Caki2 (cell line): ENCODE measurements around the gene CKAP5. TPM values are rescaled to one million over a fixed set of nuclear protein-coding genes. Genes with fewer than 3 reads are reported as not detected.

Experiments used
- DNase-seq: peaks from one replicate; pipeline ENCODE4 v3.0.0-alpha.2; 2015; ENCODE audit warnings: low read depth
- in situ Hi-C: cut with HindIII; loops from 2 replicates; pipeline ENCODE4 v1.10.0; 2016; ENCODE audit warnings: low sequenced_read_pairs, low pct_unique_long_range_greater_than_20kb, mixed read lengths
- total RNA-seq: library from RNA; depleted of rRNA; stranded (reverse); fragments of >200 nt; shearing (Covaris generic); gene quantifications from 2 replicates; pipeline ENCODE4 v1.2.3, GENCODE V29; 2014; ENCODE audit warnings: low replicate concordance

CKAP5 gene
- total RNA-seq, 1 experiment from 2014 or later, result 24.3 TPM

DNA sequence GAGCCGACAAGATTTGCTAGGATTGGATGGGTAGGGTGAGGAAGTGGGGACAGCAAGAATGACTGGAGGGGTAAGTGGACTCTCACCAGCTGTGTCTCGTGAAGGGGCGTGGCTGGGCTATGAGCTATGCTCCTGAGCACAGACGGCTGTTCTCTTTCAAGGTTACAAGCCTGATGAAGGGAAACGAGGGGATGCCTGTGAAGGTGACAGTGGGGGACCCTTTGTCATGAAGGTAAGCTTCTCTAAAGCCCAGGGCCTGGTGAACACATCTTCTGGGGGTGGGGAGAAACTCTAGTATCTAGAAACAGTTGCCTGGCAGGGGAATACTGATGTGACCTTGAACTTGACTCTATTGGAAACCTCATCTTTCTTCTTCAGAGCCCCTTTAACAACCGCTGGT lies 107.2 kb downstream of the CKAP5 start:
- in situ Hi-C loops, result no loop called here
- no peak for DNase-seq

DNA sequence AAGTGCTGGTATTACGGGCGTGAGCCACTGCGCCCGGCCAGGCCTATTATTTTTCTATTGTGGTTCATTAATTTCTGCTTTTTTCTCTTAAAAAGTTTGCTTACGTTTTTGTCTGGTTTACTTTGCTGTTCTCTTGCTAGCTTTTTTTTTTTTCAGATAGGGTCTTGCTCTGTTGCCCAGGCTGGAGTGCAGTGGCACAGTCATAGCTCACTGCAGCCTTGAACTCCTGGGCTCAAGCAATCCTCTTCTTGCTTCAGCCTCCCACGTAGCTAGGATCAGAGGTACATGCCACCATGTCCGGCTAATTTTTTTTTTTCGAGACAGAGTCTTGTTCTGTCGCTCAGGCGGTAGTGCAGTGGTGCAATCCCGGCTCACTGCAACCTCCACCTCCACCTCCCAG lies 108.4 kb downstream of the CKAP5 start:
- DNase-seq, result no peak
- in situ Hi-C loops, result no loop called here

- DNase-seq, result no peak
- in situ Hi-C loops, result no loop called here
Measured at GRCh38 chr11:46736615-46737014, 109.5 kb downstream of the CKAP5 start.

DNA sequence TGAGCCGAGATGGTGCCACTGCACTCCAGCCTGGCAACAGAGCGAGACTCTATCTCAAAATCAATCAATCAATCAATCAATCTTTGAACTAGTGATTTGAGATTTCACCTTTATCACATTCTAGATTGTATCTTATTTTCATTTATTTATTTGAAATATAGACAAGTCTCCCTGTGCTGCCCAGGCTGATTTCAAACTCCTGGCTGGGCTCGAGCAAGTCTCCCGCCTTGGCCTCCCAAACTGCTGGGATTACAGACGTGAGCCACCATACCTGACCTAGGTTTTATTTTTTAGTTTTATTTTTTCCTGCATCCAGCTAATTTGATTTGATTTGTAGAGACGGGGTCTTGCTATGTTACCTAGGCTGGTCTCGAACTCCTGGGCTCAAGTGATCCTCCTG lies 109.9 kb downstream of the CKAP5 start:
- in situ Hi-C loops, result no loop called here
- DNase-seq, result no peak

- DNase-seq, result no peak
- in situ Hi-C loops, result no loop called here
Measured at GRCh38 chr11:46733234-46733633, 112.8 kb downstream of the CKAP5 start.

DNA sequence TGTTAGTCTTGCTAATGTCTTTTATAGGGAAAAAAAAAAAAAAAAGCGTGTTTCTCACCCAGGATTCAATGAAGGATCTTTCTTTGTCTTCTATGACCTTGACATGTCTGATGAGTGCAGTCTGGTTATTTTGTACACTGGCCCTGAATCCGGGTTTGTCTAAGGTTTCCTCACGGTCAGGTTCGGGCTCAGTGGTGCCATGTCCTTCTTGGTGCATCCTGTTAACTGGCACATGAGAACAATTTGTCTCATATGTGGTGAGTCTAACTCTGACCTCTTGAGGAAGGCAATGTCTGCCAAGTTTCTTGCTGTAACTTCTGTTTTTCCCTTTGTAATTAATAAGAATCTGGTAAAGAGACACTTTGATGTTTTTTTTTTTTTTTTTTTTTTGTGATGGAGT lies 114.5 kb downstream of the CKAP5 start:
- DNase-seq, result no peak
- in situ Hi-C loops, result no loop called here

GRCh38 chr11:46729110-46730027 lies 116.7 kb downstream of the CKAP5 start:
- DNase-seq, result no peak
- in situ Hi-C loops, result no loop called here

DNA sequence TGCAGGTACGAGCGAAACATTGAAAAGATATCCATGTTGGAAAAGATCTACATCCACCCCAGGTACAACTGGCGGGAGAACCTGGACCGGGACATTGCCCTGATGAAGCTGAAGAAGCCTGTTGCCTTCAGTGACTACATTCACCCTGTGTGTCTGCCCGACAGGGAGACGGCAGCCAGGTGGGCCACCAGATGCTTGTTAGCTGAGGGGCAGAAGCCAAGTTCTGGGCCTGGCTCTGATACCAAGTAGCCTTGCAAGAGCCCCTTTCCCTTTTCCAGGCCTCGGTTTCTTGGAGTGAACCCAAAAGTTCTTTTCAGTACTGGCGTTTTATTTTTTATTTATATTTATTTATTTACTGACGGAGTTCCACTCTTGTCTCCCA lies 117.4 kb downstream of the CKAP5 start:
- in situ Hi-C loops, result no loop called here
- no peak for DNase-seq

DNA sequence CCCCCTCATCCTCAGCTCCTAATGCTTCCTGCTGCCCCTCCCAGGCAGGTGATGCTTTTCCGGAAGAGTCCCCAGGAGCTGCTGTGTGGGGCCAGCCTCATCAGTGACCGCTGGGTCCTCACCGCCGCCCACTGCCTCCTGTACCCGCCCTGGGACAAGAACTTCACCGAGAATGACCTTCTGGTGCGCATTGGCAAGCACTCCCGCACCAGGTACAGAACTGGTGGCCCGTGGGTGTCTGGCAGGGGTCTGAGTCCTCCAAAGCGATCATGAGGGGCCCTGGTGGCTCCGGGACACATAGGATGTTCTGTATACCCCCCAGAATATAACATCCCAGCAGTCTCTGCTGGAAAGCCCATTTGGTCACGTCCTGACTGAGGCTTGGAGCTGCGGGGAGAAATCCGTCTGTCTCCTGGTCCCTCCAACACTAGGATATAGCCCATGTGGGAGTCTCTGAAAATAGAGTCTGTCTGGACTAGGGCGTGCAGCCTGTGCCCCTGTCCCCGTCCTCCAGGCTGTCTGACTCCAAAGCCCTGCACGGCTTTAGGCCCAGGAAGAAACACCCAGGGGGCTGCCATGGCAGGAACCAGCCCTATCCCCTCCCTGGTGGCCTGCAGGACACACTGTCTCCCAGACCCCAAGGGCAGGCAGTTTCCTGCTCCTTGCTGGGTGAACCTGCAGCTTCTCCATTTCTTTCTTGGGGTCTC lies 118.0 kb downstream of the CKAP5 start:
- in situ Hi-C loops, result no loop called here
- no peak for DNase-seq

DNA sequence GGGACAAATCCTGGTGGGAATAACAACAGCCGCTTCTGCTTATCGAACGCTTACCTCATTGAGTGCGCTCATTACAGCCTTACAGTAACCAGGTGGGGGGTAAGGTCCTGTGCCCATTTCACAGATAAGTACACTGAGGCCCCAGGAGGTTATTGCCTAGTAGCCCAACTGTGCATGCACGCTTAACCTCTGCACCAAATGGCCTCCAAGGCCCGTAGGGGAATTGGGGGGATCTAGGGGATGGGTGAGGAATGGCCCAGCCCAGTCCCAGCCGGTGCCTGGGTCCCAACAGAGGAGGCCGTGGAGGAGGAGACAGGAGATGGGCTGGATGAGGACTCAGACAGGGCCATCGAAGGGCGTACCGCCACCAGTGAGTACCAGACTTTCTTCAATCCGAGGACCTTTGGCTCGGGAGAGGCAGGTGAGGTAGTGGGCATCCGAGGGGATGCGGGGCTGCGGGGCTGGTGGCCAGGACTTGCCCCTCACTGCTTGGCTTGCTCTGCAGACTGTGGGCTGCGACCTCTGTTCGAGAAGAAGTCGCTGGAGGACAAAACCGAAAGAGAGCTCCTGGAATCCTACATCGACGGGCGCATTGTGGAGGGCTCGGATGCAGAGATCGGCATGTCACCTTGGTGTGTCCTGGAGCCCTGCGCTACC lies 119.7 kb downstream of the CKAP5 start:
- in situ Hi-C loops, result no loop called here

GRCh38 chr11:46725338-46726205 lies 120.5 kb downstream of the CKAP5 start:
- in situ Hi-C loops, result no loop called here
- DNase-seq, result no peak

More for the DNA sequence above, 119.7 kb downstream of the CKAP5 start:
- no peak for DNase-seq

- in situ Hi-C loops, result no loop called here
- DNase-seq, result no peak
Measured at GRCh38 chr11:46724088-46724487, 122.0 kb downstream of the CKAP5 start.

- in situ Hi-C loops, result no loop called here
- DNase-seq, result no peak
Measured at GRCh38 chr11:46723359-46723680, 122.8 kb downstream of the CKAP5 start.

GRCh38 chr11:46722566-46723358 lies 123.3 kb downstream of the CKAP5 start:
- DNase-seq, result no peak
- in situ Hi-C loops, result no loop called here

DNA sequence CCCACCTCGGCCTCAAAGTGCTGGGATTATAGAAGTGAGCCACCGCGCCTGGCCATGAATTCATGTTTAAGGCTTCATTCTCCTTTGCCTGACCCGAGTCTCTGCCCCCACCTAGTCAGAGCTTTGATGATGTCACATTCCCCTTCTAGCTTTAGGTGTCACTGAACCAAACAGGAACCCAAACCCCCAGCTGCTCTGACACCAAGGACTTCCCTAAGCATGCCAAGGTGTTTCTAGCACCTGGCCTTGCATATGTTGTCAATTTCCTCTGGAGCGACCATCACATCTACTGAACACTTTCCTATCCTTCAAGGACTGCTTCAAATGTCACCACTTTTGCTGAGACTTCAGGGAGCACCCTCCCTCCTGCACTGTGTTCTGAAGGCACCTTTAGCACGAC lies 124.8 kb downstream of the CKAP5 start:
- in situ Hi-C loops, result no loop called here
- DNase-seq, result no peak

GRCh38 chr11:46719543-46720218 lies 126.4 kb downstream of the CKAP5 start:
- no peak for DNase-seq
- in situ Hi-C loops, result no loop called here

DNA sequence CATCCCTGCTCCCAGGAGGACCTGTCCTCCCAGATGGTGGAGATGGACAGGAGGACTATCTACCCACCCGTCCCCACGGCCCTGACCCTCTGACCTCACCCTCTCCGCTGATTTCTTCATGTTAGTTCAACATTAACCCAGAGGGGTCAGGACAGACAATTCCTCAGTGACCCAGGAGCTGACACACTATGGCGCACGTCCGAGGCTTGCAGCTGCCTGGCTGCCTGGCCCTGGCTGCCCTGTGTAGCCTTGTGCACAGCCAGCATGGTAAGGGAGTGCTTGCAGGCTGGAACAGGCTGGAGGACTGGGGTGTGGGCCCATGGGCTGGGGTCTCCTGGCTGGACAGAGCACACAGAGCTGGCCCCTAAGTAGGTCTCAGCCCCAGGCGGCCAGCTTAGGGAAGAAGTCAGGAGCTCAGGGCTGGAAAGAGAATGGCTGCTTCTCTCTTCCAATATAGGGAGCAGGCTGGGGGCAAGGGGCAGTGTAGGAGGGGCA lies 127.0 kb downstream of the CKAP5 start, which contains the start of gene F2:
F2 (plus strand) TSS at position 166 of the 495 bp plus-strand sequence; CDS start at position 189, 23 bp downstream.
- DNase-seq, result no peak
- in situ Hi-C loops, result no loop called here
